GM18517 (cell line): ENCODE measurements around the gene CDC42BPG.

Source experiments
- ATAC-seq: cut with Tn5 transposase; IDR thresholded peaks from one replicate; pipeline ENCODE4 v1.9.1; 2021; ENCODE audit warnings: mild to moderate bottlenecking, moderate library complexity; ENCODE audit not compliant: unreplicated experiment

The CDC42BPG gene, protein sequence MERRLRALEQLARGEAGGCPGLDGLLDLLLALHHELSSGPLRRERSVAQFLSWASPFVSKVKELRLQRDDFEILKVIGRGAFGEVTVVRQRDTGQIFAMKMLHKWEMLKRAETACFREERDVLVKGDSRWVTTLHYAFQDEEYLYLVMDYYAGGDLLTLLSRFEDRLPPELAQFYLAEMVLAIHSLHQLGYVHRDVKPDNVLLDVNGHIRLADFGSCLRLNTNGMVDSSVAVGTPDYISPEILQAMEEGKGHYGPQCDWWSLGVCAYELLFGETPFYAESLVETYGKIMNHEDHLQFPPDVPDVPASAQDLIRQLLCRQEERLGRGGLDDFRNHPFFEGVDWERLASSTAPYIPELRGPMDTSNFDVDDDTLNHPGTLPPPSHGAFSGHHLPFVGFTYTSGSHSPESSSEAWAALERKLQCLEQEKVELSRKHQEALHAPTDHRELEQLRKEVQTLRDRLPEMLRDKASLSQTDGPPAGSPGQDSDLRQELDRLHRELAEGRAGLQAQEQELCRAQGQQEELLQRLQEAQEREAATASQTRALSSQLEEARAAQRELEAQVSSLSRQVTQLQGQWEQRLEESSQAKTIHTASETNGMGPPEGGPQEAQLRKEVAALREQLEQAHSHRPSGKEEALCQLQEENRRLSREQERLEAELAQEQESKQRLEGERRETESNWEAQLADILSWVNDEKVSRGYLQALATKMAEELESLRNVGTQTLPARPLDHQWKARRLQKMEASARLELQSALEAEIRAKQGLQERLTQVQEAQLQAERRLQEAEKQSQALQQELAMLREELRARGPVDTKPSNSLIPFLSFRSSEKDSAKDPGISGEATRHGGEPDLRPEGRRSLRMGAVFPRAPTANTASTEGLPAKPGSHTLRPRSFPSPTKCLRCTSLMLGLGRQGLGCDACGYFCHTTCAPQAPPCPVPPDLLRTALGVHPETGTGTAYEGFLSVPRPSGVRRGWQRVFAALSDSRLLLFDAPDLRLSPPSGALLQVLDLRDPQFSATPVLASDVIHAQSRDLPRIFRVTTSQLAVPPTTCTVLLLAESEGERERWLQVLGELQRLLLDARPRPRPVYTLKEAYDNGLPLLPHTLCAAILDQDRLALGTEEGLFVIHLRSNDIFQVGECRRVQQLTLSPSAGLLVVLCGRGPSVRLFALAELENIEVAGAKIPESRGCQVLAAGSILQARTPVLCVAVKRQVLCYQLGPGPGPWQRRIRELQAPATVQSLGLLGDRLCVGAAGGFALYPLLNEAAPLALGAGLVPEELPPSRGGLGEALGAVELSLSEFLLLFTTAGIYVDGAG (N-terminal part only)

GRCh38 chr11:64844330-64845128 lies at the start of gene CDC42BPG:
Gene CDC42BPG, minus strand, starts transcription at chr11:64844653. Its CDS starts 84 bp downstream, at chr11:64844569.
- no peak for ATAC-seq

DNA sequence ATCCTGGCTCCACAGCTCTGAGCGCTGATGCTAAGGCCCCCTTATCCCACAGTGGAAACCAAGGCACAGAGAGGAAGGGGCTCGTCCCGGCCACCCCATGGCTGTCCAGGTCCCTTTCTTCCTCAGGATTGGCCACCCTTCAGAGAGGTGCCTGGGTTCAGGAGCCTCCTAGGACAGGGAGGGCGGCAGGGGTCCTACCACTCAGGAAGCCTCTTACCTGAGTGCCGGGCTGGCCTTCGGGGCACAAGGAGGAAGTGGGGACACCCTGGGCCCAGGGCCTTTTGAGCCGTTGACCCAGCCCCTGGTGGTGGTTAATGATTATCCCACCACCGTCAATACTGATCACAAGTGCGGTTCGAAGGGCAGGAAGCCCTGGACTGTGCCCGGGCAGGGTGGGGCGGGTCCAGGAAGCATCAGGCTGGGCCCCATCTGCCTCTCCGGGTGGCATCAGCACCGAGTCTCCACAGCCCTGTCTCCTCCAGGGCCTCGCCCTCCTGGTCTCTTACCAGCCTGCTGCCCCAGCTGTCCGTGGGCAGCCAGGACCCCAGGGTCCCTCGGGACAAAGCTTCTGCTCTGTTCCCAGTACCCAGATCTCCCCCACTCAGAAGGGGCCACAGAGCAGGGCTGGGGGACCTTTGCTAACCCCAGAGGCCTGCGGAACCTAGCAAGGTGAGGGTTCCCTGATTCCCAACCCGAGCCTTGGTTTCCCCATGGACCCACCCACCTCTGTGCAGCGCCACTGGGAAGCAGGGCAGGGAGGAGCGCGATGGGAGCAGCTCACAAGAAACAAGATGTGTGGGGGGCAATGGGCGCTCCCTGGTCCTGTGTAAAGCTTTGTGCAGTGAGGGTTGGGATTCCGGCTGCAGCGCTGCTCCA lies 49.0 kb upstream of the CDC42BPG start:
- ATAC-seq: no peak

DNA sequence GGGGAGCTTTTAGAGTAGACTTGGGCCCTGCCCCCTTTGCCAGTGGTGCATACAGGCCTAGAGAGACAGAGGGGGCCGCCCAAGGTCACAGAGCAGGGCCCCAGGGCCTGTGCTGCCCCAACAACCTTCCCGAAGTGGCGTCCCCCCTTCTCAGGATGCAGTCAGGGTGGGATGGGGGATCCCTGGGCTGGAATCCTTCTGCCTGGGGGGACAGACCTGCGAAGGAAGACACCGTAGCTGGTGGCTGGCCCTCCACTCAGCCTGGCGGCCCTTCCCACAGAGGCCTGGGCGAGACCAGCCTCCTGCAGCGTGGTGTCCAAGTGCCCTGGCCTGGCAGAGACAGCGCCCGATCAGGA lies 48.4 kb upstream of the CDC42BPG start:
- ATAC-seq: no peak

GRCh38 chr11:64892411-64892831 lies 48.0 kb upstream of the CDC42BPG start:
- ATAC-seq: no peak

DNA sequence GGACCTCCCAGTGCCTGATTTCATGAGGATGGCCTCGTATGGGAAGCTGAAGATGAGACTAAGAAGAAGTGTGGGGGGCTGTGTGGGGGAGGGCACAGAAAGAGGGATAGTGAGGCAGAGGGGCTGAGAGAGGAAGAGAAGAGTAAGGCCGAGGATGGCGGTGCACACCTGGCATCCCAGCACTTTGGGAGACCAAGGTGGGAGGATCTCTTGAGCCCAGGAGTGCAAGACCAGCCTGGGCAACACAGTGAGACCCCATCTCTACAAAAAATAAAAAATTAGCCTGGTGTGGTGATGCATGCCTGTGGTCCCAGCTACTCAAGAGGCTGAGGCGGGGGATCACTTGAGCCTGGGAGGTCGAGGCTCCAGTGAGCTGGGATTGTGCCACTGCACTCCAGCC lies 47.4 kb upstream of the CDC42BPG start:
- ATAC-seq: no peak

- no peak for ATAC-seq
Observed at GRCh38 chr11:64891215-64891848, 46.9 kb upstream of the CDC42BPG start.

DNA sequence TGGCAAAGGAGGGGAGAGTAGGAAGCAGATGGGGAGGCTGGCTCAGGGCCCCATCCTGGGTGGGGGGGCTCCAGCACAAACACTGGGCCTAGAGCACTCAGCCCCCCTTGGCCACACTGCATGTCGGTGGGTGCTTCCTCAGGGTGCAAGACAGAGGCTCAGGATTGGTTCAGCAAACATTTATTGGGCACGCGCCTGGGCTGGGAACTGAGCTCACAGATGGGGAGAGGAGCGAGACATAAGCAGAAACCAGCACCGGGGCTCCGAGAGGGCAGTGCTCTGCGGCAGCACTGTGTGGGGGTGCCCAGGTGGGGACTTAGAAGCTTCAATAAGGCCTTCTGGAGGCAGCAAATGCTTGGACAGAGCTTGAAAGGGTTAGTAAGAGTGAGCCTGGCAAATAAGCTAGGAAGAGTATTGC lies 46.1 kb upstream of the CDC42BPG start:
- no peak for ATAC-seq

DNA sequence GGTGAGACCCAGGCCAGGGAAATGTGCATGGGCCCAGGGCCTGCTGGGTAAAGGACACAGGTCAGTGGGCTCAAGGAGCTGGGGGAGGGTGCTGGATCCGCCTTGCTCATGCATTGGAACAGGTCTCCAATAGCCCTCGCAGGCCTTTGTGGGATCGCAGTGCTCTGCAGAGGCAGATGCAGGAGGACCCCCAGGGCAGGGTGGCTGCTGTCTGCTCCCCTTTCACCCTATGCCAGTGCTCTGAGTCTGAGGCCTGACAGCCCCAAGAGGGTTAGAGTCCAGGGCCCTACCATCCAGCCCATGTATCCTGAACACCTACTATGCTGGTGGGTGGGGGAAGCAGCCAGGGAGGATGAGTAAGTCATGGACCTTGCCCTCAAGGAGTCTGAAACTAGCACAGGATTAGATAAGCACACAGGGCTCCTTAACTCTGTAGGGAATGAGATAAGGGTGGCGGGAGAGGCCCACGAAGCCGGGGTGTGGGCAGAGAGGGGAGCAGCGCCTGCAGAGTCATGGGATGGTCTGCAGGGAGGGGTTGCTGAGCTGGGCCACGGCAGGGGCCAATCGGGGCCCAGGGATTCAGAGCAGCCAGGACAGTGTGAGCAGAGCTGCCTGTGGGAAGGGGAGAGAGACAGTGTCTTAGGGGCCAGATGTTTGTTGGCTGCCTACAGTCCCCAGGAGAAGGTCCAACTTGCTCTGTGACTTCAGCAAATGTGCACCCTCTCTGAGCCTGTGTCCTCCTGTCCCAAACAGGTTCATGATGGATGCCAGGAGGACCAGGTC lies 44.5 kb upstream of the CDC42BPG start:
- no peak for ATAC-seq

DNA sequence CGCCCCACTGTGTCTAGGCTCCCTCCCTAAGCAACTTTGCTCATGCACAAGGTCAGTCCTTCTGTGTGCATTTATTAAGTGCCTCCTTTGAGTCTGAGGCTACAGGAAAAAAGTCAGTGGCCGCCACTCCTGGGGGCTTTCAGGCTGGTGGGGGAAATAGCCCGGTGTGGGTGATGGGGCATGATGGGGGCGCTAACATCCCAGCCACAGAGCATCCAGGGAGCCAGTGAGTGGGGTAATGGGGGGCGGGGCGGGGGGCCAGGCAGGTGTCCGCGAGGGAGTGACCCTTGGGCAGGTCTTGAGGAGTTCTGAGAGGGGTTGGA lies 43.9 kb upstream of the CDC42BPG start:
- ATAC-seq: no peak

GRCh38 chr11:64887757-64888405 lies 43.4 kb upstream of the CDC42BPG start:
- ATAC-seq: no peak

- ATAC-seq: no peak
Observed at GRCh38 chr11:64887234-64887756, 42.8 kb upstream of the CDC42BPG start.

- no peak for ATAC-seq
Observed at GRCh38 chr11:64885367-64886286, 41.2 kb upstream of the CDC42BPG start.

GRCh38 chr11:64884019-64884418 lies 39.6 kb upstream of the CDC42BPG start:
- no peak for ATAC-seq

GRCh38 chr11:64883575-64883974 lies 39.1 kb upstream of the CDC42BPG start:
- ATAC-seq: no peak

- ATAC-seq: no peak
Observed at GRCh38 chr11:64882243-64882642, 37.8 kb upstream of the CDC42BPG start.

- ATAC-seq: no peak
Observed at GRCh38 chr11:64881476-64881875, 37.0 kb upstream of the CDC42BPG start.
